ENCODE measurements around the gene ECPAS.

Gene ECPAS

GRCh38 chr9:111330124-111330523 is 154.1 kb downstream of the ECPAS start, which contains the start of gene OR2K2:
Gene OR2K2 (minus strand): TSS chr9:111330224. CDS start chr9:111328433, 1,791 bp downstream.
- no peak for DNase-seq

DNA sequence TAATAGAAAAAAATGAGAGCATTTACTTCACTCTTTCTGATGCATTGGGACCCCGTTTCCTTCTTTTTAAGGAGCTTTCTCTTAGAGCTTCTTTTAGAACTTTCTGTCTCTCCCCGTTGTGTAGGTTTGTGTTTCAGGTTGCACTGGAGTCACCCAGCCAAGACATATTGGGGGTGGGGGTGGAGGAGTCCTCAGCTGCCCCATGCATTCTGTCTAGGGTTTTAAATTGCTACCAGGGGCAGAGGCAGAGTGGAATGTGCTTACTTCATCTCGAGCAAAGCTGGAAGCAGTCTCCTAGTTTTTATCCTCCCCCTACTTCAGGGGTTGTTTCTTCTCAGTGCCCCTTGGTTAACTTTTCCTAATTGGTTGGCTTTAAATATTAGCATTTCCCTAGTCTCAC is 163.6 kb downstream of the ECPAS start:
- DNase-seq, result no peak

DNA sequence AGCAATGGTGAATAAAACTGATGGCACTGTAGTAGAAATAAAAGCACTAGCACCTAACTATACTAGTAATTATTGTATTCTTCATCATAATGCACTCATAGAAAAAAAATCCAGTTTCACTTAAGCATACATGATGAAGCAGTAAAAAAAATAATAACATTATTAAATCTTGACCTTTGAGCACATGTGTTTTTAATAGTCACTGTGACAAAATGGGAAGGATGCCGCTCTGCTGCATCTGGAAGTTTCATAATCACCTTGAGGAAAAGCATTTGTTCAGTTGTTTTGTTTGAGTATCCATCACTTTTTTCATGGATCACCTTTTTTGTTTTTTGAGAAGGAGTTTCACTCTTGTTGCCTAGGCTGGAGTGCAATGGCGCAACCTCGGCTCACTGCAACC is 167.4 kb downstream of the ECPAS start:
- DNase-seq, result no peak

Measured in CD4-positive, alpha-beta T cell treated with Interleukin-17A for 1 hour (primary cell).